Activated B cell treated with CpG ODN at 0.5 μM for 24 hours (primary cell): ENCODE measurements around the gene ATP1A1. TPM values are rescaled to one million over a fixed set of nuclear protein-coding genes. Genes with fewer than 3 reads are reported as not detected.

Source experiments
- ATAC-seq: fragments of 200-7000 bp; cut with Tn5 transposase; one replicate; pipeline ENCODE4 v1.10.0; 2021; ENCODE audit warnings: low read depth, mild to moderate bottlenecking, moderate library complexity
- CTCF ChIA-PET: fragments of 350-600 bp; sonication (Branson Sonifier 250); formaldehyde crosslinking; loops from one replicate; lab custom pipeline; 2021; ENCODE audit warnings: antibody characterized with exemption; lab: Charles Lee
- POLR2A ChIA-PET: fragments of 350-600 bp; sonication (Branson Sonifier 250); formaldehyde crosslinking; loops from one replicate; lab custom pipeline; 2021; ENCODE audit warnings: antibody characterized with exemption; lab: Charles Lee
- DNase-seq: peaks from one replicate; pipeline ENCODE4 v3.0.0; 2022
- H3K27ac Mint-ChIP-seq: one replicate; pipeline ENCODE4 v1.8.0; 2020; ENCODE audit warnings: mixed read lengths
- H3K27me3 Mint-ChIP-seq: one replicate; pipeline ENCODE4 v1.8.0; 2021; ENCODE audit warnings: mixed read lengths
- H3K36me3 Mint-ChIP-seq: one replicate; pipeline ENCODE4 v1.8.0; 2021; ENCODE audit warnings: low read depth, mixed read lengths
- H3K4me1 Mint-ChIP-seq: one replicate; pipeline ENCODE4 v1.8.0; 2021; ENCODE audit warnings: mixed read lengths
- H3K4me3 Mint-ChIP-seq: one replicate; pipeline ENCODE4 v1.8.0; 2020; ENCODE audit warnings: mild to moderate bottlenecking, mixed read lengths
- H3K9me3 Mint-ChIP-seq: one replicate; pipeline ENCODE4 v1.8.0; 2020; ENCODE audit warnings: mixed read lengths
- intact Hi-C: fragments of 100-400 bp; cut with micrococcal nuclease; formaldehyde crosslinking; loops from one replicate; pipeline ENCODE4 v1.15.1; 2024
- total RNA-seq: library from RNA; stranded (reverse); gene quantifications from 2 replicates; pipeline ENCODE4 v1.2.3, GENCODE V29; 2022
- TF ChIP-seq, protein P1 (sequence below): fragments of 200-600 bp; IDR thresholded peaks from one replicate; pipeline ENCODE4 v1.8.0; 2022; ENCODE audit warnings: antibody characterized with exemption, mild to moderate bottlenecking

The ATP1A1 gene
- total RNA-seq, 1 donor from 2014 or later: 151 TPM

DNA sequence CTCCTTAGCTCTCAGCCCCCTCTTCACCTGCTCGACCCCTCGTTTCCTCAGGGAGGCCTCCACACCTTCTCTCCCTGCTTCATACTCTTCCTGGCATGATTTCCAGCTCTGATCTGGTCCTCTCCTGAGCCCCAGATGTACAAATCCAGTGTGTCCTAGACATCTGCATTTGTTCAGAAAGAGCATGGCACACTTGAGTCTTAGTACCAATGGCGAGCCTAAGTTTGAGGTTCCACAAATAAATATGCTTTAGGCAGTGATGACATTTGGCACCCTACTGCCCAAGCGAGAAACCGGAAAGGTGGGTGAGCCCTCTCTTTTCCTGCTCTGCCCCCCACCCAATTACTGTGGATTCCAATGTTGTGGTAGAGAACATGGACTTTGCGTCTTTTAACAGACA lies 34.0 kb downstream of the ATP1A1 start:
- intact Hi-C loops: no loop called here
- ChIA-PET CTCF (interaction anchor here (1.2 kb wide), 1 partner anchor 78 kb away, joined by 3 read pairs; no protein-coding TSS in a partner anchor), POLR2A (no interaction called here)
- no peak for DNase-seq
- no peak for ATAC-seq
- Mint-ChIP-seq H3K4me1 (peaks cover 2% of the 10 kb centered on the region), H3K36me3 (peaks cover 62% of the 10 kb centered on the region), H3K4me3 (no peak overlapping the region), H3K27me3 (no peaks in the 10 kb centered on the region), H3K27ac (no peak overlapping the region), H3K9me3 (no peaks in the 10 kb centered on the region)
- TF ChIP-seq, protein P1, sequence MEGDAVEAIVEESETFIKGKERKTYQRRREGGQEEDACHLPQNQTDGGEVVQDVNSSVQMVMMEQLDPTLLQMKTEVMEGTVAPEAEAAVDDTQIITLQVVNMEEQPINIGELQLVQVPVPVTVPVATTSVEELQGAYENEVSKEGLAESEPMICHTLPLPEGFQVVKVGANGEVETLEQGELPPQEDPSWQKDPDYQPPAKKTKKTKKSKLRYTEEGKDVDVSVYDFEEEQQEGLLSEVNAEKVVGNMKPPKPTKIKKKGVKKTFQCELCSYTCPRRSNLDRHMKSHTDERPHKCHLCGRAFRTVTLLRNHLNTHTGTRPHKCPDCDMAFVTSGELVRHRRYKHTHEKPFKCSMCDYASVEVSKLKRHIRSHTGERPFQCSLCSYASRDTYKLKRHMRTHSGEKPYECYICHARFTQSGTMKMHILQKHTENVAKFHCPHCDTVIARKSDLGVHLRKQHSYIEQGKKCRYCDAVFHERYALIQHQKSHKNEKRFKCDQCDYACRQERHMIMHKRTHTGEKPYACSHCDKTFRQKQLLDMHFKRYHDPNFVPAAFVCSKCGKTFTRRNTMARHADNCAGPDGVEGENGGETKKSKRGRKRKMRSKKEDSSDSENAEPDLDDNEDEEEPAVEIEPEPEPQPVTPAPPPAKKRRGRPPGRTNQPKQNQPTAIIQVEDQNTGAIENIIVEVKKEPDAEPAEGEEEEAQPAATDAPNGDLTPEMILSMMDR: no peak

GRCh38 chr1:116408193-116408592 lies 35.1 kb downstream of the ATP1A1 start:
- H3K27me3 Mint-ChIP-seq: no peaks in the 10 kb centered on the region
- H3K4me3 Mint-ChIP-seq: no peak overlapping the region
- H3K36me3 Mint-ChIP-seq: peaks cover 50% of the 10 kb centered on the region
- POLR2A ChIA-PET: no interaction called here
- TF ChIP-seq, protein P1: no peak
- DNase-seq (no peak), ATAC-seq (no peak)
- intact Hi-C loops: no loop called here
- H3K9me3 Mint-ChIP-seq: no peaks in the 10 kb centered on the region
- CTCF ChIA-PET: no interaction called here
- H3K27ac Mint-ChIP-seq: no peak overlapping the region
- peaks cover 2% of the 10 kb centered on the region for H3K4me1 Mint-ChIP-seq

GRCh38 chr1:116408803-116409720 lies 36.0 kb downstream of the ATP1A1 start:
- intact Hi-C loops: no loop called here
- peaks cover 2% of the 10 kb centered on the region for H3K4me1 Mint-ChIP-seq
- ATAC-seq (no peak), DNase-seq (no peak)
- peaks cover 42% of the 10 kb centered on the region for H3K36me3 Mint-ChIP-seq
- no peaks in the 10 kb centered on the region for H3K9me3 Mint-ChIP-seq
- TF ChIP-seq, protein P1: no peak
- POLR2A ChIA-PET: no interaction called here
- H3K27ac Mint-ChIP-seq: no peak overlapping the region
- no peak overlapping the region for H3K4me3 Mint-ChIP-seq
- CTCF ChIA-PET: no interaction called here
- H3K27me3 Mint-ChIP-seq: no peaks in the 10 kb centered on the region

DNA sequence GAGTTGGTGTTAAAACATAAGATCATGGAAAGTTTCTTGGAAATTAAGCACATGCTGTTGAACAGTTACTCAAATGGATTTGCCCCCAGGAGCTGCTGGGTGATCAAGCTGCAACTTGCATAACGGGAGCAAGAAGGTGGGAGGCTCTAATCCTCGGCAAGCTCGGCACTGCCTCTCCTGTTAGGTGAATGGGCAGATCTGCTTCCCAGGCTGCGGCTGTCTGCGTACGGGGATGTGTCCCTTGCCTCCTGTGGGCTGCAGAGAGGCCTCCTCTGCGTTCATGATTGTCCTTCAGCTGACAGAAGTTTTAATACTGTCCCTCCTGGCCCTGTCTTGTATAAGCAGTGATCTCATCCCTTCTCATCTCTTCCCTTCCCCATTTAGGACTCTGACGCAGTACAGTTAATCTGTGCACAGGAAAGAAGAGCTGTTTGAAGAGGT lies 36.7 kb downstream of the ATP1A1 start:
- TF ChIP-seq, protein P1: no peak
- CTCF ChIA-PET: no interaction called here

GRCh38 chr1:116411784-116412479 lies 38.9 kb downstream of the ATP1A1 start:
- intact Hi-C loops: no loop called here

More for the DNA sequence above, 36.7 kb downstream of the ATP1A1 start:
- ATAC-seq: no peak
- DNase-seq: no peak
- POLR2A ChIA-PET: interaction anchor here (1.0 kb wide), 1 partner anchor 9 kb away, joined by 3 read pairs; no protein-coding TSS in a partner anchor
- no peaks in the 10 kb centered on the region for H3K27me3 Mint-ChIP-seq
- H3K4me3 Mint-ChIP-seq: no peak overlapping the region
- H3K36me3 Mint-ChIP-seq: peaks cover 35% of the 10 kb centered on the region
- no peaks in the 10 kb centered on the region for H3K9me3 Mint-ChIP-seq
- no peak overlapping the region for H3K27ac Mint-ChIP-seq
- intact Hi-C loops: no loop called here
- peaks cover 2% of the 10 kb centered on the region for H3K4me1 Mint-ChIP-seq

More at GRCh38 chr1:116411784-116412479, 38.9 kb downstream of the ATP1A1 start:
- Mint-ChIP-seq H3K27ac (no peak overlapping the region), H3K4me1 (peaks cover 9% of the 10 kb centered on the region), H3K27me3 (no peaks in the 10 kb centered on the region), H3K9me3 (no peaks in the 10 kb centered on the region), H3K4me3 (no peak overlapping the region), H3K36me3 (peaks cover 13% of the 10 kb centered on the region)
- ChIA-PET CTCF (no interaction called here), POLR2A (interaction anchor here (0.8 to 1.4 kb wide), 2 partner anchors 11 to 325 kb away, joined by 5 read pairs; no protein-coding TSS in a partner anchor)
- ATAC-seq: no peak
- TF ChIP-seq, protein P1: no peak
- no peak for DNase-seq
